ENCODE measurements around the gene APOA4. TPM values are rescaled to one million over a fixed set of nuclear protein-coding genes. Genes with fewer than 3 reads are reported as not detected.

APOA4 gene
- total and polyA plus RNA-seq, 9 of the 15 experiments (the other 6 are each of a cell fraction or from before 2014, with no cell fraction given) = 0.07 TPM; not detected in 8

- TF ChIP-seq ATF3 (IDR thresholded peaks at IDR 0.05) (peak; percentile 54), ATF3 (CRISPR knock-in tag; conservative IDR thresholded peaks at IDR 0.05) (no peak), CBFA2T3 (IDR thresholded peaks at IDR 0.05) (peak; percentile 30; the same call in 1 of the 2 replicates), GTF3C2 (IDR thresholded peaks at IDR 0.05; ENCODE audit: borderline replicate concordance, extremely low read depth, insufficient read length) (no peak), FOSL1 (tag; conservative IDR thresholded peaks at IDR 0.05) (peak; percentile 85), RFX1 (IDR thresholded peaks at IDR 0.05) (no peak), ZC3H8 (IDR thresholded peaks at IDR 0.05) (no peak)
Measured at GRCh38 chr11:116861539-116861938, 38.4 kb upstream of the APOA4 start (continued).

GRCh38 chr11:116860303-116860702 lies 37.2 kb upstream of the APOA4 start:
- CTCF ChIA-PET (ENCODE audit: low intra/inter-chr PET ratio) = no interaction called here
- peaks cover 70% of the 10 kb centered on the region for H3K36me3 ChIP-seq (ENCODE audit: control insufficient read depth, insufficient read depth, low read length)
- H3K4me1 ChIP-seq (replicated peaks in 1 of 2; ENCODE audit: control insufficient read depth in 2 of 2, insufficient read depth in 2 of 2, low read length in 2 of 2) = peaks cover 5 to 12% of the 10 kb centered on the region in 2 experiments; a peak in 4 of 5 replicates
- H3K9ac ChIP-seq (ENCODE audit: insufficient read depth in 1 of 2, low read depth in 2 of 2, low read length in 2 of 2) = no peak overlapping the region
- H3K4me2 ChIP-seq (ENCODE audit: insufficient read depth, low read length) = peak overlapping the region; percentile 4; the same call in 1 of the 2 replicates
- no peaks in the 10 kb centered on the region for H4K20me1 ChIP-seq (replicated peaks; ENCODE audit: control insufficient read depth, insufficient read depth, low read length)
- no TSS peak for BruUV-seq (replicated peaks)
- DNase-seq (ENCODE audit: extremely low read depth in 1 of 4, low spot score in 3 of 4) (peak; percentile 38 to 50 (median 44)), ATAC-seq (peak; percentile 88), FAIRE-seq (no peak)
- H2AFZ ChIP-seq (ENCODE audit: low read depth, low read length) = no peak overlapping the region
- WGBS (ENCODE audit: insufficient coverage, low coverage, missing lambda C conversion rate) = 23% methylated on average over 6 of the region's 6 CpGs
- no peaks in the 10 kb centered on the region for H3K79me2 ChIP-seq (ENCODE audit: control insufficient read depth, insufficient read depth, low read length)
- intact Hi-C loops (cut with micrococcal nuclease) = no loop called here
- H3K9me3 ChIP-seq (replicated peaks; ENCODE audit: control insufficient read depth, insufficient read depth, low read depth, low read length) = no peaks in the 10 kb centered on the region
- H3K27me3 ChIP-seq (ENCODE audit: control insufficient read depth in 2 of 2, insufficient read depth in 2 of 2, low read length in 2 of 2) = no peaks in the 10 kb centered on the region
- no peaks in the 10 kb centered on the region for H3K9me1 ChIP-seq (ENCODE audit: control insufficient read depth, insufficient read depth, low read length)
- POLR2A ChIA-PET = interaction anchor here (0.6 to 1.5 kb wide), 3 partner anchors 12 to 83 kb away, joined by 3 to 4 read pairs (median 3); no protein-coding TSS in a partner anchor
- H3K4me3 ChIP-seq = no peak overlapping the region
- H3K27ac ChIP-seq (ENCODE audit: extremely low read depth, low read depth, low read length) = no peak overlapping the region
- in situ Hi-C loops (cut with MboI) = no loop called here
- peak; percentile 45; the same call in 1 of the 2 replicates for TF ChIP-seq L3MBTL2 (IDR thresholded peaks at IDR 0.05)
- TF ChIP-seq CEBPB (tag; IDR thresholded peaks at IDR 0.05) = 0 out of 2 replicates have a peak, but pooled peaks have one; percentile 24
- TF ChIP-seq MYC (IDR thresholded peaks at IDR 0.05; ENCODE audit: low read depth, low read length) = peak; percentile 64
- no peak for TF ChIP-seq MYC (CRISPR knock-in tag; IDR thresholded peaks at IDR 0.05; ENCODE audit: borderline replicate concordance, low read depth)
- peak; percentile 34; the same call in 1 of the 2 replicates for TF ChIP-seq FOSL1 (tag; conservative IDR thresholded peaks at IDR 0.05)
- peak; percentile 49 to 61; a peak in 3 of 4 replicates for TF ChIP-seq MNT (conservative IDR thresholded peaks at IDR 0.05)
- TF ChIP-seq ZNF316 (IDR thresholded peaks at IDR 0.05) = no peak
- TF ChIP-seq NR3C1 (CRISPR knock-in tag; IDR thresholded peaks at IDR 0.05) = no peak
- TF ChIP-seq EGR1 (conservative IDR thresholded peaks at IDR 0.05) = peak; percentile 59
- TF ChIP-seq PCBP1 (IDR thresholded peaks at IDR 0.05; ENCODE audit: low read depth, low read length, poor library complexity, severe bottlenecking) = no peak
- TF ChIP-seq ZNF764 (CRISPR knock-in tag; IDR thresholded peaks at IDR 0.05; ENCODE audit: low read depth) = no peak
- TF ChIP-seq KHSRP (IDR thresholded peaks at IDR 0.05) = no peak
